Mucosa of rectum (tissue), 2 donors: Measurements from ENCODE around the gene LGR4.
"Not testable (repeated sequence)": the region's sequence is repeated elsewhere in the genome, so short reads cannot be mapped to it uniquely, and the experiment has no call there.

Experiments
- H3K27ac ChIP-seq, 2 donors: one replicate each; pipeline ENCODE4 v1.7.0; 2013; ENCODE audit warnings: inconsistent platforms in 2 of 2, low read depth in 2 of 2, low read length in 2 of 2
- H3K27me3 ChIP-seq, 2 donors: one replicate each; pipeline ENCODE4 v1.7.0; 2013; ENCODE audit warnings: low read length in 2 of 2; ENCODE audit not compliant: control insufficient read depth in 2 of 2, insufficient read depth in 2 of 2
- H3K36me3 ChIP-seq, 2 donors: one replicate each; pipeline ENCODE4 v1.7.0; 2013; ENCODE audit warnings: low read length in 2 of 2; ENCODE audit not compliant: control insufficient read depth in 2 of 2, insufficient read depth in 2 of 2
- H3K4me1 ChIP-seq, 2 donors: one replicate each; pipeline ENCODE4 v1.7.0; 2013; ENCODE audit warnings: low read length in 2 of 2, mild to moderate bottlenecking in 1 of 2; ENCODE audit not compliant: control insufficient read depth in 2 of 2, insufficient read depth in 2 of 2
- H3K4me3 ChIP-seq, 2 donors: one replicate each; pipeline ENCODE4 v1.7.0; 2013; ENCODE audit warnings: low read length in 2 of 2
- H3K9ac ChIP-seq, 2 donors: one replicate each; pipeline ENCODE4 v1.7.0; 2013; ENCODE audit warnings: low read length in 2 of 2, low read depth in 1 of 2, mild to moderate bottlenecking in 1 of 2
- H3K9me3 ChIP-seq, 2 donors: one replicate each; pipeline ENCODE4 v1.7.0; 2013; ENCODE audit warnings: low read length in 2 of 2; ENCODE audit not compliant: control insufficient read depth in 2 of 2
- donor health status: healthy.
- donor health status: Normal muscosa, but diverticular disease.

LGR4 gene, protein sequence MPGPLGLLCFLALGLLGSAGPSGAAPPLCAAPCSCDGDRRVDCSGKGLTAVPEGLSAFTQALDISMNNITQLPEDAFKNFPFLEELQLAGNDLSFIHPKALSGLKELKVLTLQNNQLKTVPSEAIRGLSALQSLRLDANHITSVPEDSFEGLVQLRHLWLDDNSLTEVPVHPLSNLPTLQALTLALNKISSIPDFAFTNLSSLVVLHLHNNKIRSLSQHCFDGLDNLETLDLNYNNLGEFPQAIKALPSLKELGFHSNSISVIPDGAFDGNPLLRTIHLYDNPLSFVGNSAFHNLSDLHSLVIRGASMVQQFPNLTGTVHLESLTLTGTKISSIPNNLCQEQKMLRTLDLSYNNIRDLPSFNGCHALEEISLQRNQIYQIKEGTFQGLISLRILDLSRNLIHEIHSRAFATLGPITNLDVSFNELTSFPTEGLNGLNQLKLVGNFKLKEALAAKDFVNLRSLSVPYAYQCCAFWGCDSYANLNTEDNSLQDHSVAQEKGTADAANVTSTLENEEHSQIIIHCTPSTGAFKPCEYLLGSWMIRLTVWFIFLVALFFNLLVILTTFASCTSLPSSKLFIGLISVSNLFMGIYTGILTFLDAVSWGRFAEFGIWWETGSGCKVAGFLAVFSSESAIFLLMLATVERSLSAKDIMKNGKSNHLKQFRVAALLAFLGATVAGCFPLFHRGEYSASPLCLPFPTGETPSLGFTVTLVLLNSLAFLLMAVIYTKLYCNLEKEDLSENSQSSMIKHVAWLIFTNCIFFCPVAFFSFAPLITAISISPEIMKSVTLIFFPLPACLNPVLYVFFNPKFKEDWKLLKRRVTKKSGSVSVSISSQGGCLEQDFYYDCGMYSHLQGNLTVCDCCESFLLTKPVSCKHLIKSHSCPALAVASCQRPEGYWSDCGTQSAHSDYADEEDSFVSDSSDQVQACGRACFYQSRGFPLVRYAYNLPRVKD

DNA sequence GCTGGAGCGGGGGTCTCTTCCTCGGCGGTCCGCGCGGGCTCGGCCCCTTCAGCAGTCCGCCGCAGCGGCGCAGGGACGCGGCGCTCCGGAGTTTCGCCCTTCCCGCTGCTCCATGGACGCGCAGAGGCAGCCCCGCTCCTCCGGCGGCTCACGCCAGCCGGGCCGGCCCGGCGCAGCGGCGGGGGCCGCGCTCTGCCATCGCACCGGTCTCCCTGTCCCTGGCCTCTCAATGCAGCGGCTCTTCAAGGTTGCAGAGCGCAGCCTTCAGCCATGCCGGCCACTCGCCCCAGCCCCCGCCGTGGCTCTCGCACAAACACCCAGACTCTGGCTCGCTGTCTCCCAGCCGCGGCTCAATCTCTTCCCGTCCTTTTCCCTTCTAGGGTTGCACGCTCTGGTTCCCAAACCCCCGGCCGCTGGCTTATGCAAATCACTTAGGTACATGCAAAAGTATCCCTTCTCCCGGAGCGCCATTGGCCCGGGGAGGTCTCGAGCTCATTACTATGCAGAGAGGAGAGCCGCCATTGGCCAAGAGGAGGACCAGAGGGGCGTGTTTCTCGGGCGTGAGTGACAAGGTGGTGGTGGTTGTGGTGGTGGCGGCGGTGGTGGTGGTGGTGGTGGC is at the start of gene LGR4:
Gene LGR4 (minus strand): TSS at position 393 of the 619 bp plus-strand sequence. CDS start 488 bp downstream, outside the sequence.
- Histone ChIP-seq H3K9me3 (no peaks in the 10 kb centered on the region), H3K4me1 (peaks cover 8 to 29% of the 10 kb centered on the region in 2 donors), H3K27ac (peak within 1 kb of the TSS; percentile 90 to 91), H3K36me3 (no peaks in the 10 kb centered on the region), H3K27me3 (peaks cover 0 to 2% of the 10 kb centered on the region in 2 donors), H3K9ac (peak within 1 kb of the TSS; percentile 57 to 89), H3K4me3 (peak within 1 kb of the TSS; percentile 80 to 93)

DNA sequence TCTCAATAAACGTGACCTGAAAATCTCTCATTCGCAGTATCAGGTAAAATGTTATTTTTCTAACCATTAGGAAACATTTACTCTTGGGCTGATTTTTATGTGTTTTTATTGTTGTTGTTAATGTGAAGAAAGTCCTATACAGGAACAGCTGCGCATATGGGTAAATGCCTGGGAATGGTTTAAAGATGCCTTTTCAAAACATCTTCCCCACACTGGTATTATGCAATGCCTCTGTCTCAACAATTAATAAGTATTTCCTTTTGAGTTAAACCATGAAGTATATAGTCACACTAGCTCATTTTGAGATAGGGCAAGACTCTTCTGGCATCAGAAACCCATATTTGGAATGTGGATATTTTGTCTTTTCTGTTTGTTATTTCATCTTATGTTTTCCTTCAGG is 47.6 kb upstream of the LGR4 start:
- Histone ChIP-seq H3K4me1 (no peaks in the 10 kb centered on the region), H3K27ac (no peak overlapping the region), H3K36me3 (no peaks in the 10 kb centered on the region)

DNA sequence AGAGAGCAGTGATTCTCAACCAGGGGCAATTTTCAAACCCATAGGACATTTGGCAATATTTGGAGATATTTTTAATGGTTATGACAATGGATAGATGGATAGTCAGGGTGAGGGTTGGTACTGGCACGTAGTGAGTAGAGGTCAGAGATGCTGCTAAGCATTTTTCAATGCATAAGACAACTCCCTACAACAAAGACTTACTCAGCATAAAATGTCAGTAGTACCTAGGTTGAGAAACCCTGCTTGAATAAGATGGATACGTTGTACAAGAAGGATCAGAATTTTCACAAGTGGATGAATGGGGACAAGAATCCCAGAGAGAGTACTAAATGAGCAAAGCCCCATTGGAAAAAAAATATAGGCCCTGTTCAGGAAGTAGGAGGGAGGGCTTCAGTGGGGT is 45.9 kb upstream of the LGR4 start:
- H3K4me1 ChIP-seq: no peaks in the 10 kb centered on the region
- H3K9ac ChIP-seq: no peak overlapping the region
- H3K27ac ChIP-seq: no peak overlapping the region
- H3K9me3 ChIP-seq: no peaks in the 10 kb centered on the region
- no peak overlapping the region for H3K4me3 ChIP-seq
- H3K27me3 ChIP-seq: no peaks in the 10 kb centered on the region
- H3K36me3 ChIP-seq: no peaks in the 10 kb centered on the region

More for the DNA sequence above, 47.6 kb upstream of the LGR4 start:
- Histone ChIP-seq H3K9me3 (no peaks in the 10 kb centered on the region), H3K9ac (no peak overlapping the region), H3K27me3 (no peaks in the 10 kb centered on the region), H3K4me3 (no peak overlapping the region)

DNA sequence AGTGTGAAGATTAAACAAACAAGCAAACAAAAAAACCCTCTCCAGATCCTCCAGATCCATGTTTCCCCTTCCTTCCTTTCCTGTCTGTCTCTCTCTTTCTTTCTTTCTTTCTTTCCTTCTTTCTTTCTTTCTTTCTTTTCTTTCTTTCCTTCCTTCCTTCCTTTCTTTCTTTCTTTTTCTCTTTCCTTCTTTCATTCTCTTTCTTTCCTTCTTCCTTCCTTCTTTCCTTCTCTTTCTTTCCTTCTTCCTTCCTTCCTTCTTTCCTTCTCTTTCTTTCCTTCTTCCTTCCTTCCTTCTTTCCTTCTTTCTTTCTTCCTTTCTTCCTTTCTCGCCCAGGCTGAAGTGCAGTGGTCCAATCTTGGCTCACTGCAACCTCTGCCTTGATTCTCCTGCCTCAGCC is 44.9 kb upstream of the LGR4 start:
- H3K9me3 ChIP-seq, H3K9ac ChIP-seq, H3K27ac ChIP-seq, H3K27me3 ChIP-seq, H3K4me1 ChIP-seq, H3K4me3 ChIP-seq, H3K36me3 ChIP-seq: not testable (repeated sequence)

DNA sequence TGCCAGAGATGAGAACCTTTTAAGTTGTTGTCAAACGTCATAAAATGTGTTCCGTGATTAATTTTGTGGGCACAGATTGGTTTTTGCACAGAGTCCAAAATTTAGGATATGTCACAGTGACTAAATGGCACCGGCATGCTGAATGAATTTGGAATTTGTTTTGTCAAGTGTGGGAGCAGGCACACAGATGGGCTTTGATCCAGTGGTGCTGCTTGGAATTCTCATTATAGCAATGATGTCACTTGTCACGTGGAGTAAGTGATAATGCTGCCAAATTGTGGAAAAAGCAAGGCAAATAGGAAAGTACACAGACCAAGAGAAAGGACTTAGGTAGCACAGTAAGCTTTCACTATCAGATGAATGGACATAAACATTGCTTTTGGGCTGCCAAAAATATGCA is 42.0 kb upstream of the LGR4 start:
- no peaks in the 10 kb centered on the region for H3K27me3 ChIP-seq
- H3K9me3 ChIP-seq: no peaks in the 10 kb centered on the region
- H3K36me3 ChIP-seq: no peaks in the 10 kb centered on the region
- no peak overlapping the region for H3K9ac ChIP-seq
- H3K4me3 ChIP-seq: no peak overlapping the region
- H3K27ac ChIP-seq: no peak overlapping the region
- H3K4me1 ChIP-seq: no peaks in the 10 kb centered on the region

DNA sequence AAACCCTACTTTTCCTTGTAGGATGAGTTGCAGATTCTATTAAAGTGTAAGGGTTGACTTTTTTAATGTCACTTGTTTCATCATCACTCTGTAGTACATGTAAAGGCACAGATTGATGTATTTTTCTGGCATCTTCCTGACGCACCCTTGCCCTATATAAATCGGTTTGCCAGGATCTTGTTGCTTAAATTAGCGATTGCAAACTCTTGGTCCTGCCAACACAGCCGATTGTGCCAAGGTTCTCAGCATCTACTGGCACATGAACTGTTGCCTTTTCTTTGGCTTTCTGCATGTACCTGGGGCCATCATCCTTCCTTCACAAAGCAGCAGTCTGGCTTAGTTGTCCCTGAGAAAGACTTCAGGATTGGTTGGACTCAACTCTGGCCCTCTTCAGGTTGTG is 41.5 kb upstream of the LGR4 start:
- H3K9ac ChIP-seq: no peak overlapping the region
- no peaks in the 10 kb centered on the region for H3K9me3 ChIP-seq
- H3K27me3 ChIP-seq: no peaks in the 10 kb centered on the region
- H3K27ac ChIP-seq: no peak overlapping the region
- H3K4me3 ChIP-seq: no peak overlapping the region
- H3K36me3 ChIP-seq: no peaks in the 10 kb centered on the region
- no peaks in the 10 kb centered on the region for H3K4me1 ChIP-seq

DNA sequence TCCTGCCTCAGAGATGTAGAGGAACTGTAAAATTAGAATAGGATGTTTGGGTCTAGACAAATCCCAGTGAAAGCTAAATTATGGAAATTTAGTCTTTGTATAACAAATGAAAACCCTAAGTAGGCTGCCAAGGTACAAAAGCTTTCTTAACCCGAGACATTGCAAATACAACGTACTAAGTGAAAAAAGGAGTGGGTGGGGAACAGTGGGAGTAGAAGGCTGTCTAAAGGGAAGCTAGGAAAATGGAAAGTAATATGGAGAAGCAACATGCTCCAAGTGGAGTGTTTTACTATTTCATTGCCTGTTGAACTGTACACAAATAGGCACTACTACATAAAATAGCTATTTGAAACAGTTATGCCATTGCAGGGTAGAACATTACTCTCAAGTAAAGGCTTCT is 40.8 kb upstream of the LGR4 start:
- Histone ChIP-seq H3K9ac (no peak overlapping the region), H3K9me3 (no peaks in the 10 kb centered on the region), H3K27ac (no peak overlapping the region), H3K4me1 (no peaks in the 10 kb centered on the region), H3K27me3 (no peaks in the 10 kb centered on the region), H3K36me3 (no peaks in the 10 kb centered on the region), H3K4me3 (no peak overlapping the region)

DNA sequence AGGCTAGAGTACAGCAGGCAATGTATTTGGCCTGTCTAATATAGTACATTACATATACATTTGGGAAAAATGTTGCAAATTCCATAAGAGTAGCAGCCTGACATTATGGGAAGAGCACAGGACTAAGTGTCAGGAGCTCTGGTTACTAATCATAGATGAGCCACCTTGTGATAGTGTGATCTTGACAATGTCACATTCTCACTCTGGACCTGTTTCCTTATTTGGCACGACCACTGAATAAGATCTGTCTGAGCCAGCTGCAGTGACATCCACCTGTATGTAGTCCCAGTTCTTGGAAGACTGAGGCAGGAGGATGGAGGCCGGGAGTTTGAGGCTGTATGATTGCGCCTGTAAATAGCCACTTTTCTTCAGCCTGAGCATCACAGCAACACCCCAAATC is 39.6 kb upstream of the LGR4 start:
- no peak overlapping the region for H3K27ac ChIP-seq
- H3K4me1 ChIP-seq: peaks cover 3% of the 10 kb centered on the region in 2 donors
- H3K27me3 ChIP-seq: no peaks in the 10 kb centered on the region
- H3K4me3 ChIP-seq: no peak overlapping the region
- H3K36me3 ChIP-seq: no peaks in the 10 kb centered on the region
- H3K9ac ChIP-seq: no peak overlapping the region
- H3K9me3 ChIP-seq: no peaks in the 10 kb centered on the region

DNA sequence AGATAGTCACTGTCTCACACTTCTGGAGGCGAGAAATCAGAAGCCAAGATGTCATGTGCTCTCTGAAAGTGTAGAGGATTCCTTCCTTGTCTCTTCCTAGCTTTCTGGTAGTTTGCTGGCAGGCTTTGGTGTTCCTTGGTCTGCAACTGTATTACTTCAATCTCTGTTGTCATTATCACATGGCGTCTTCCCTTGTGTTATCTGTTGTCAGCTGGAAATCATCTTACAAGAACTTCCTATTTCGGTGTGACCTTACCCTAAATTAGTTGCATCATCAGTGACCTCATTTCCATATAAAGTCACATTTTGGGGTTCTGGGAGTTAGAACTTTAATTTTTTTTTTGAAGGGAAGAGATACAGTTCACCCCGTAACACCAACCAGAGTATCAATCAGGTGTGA is 37.3 kb upstream of the LGR4 start:
- Histone ChIP-seq H3K27ac (no peak overlapping the region), H3K4me1 (peaks cover 13 to 14% of the 10 kb centered on the region in 2 donors), H3K9me3 (no peaks in the 10 kb centered on the region), H3K9ac (no peak overlapping the region), H3K4me3 (no peak overlapping the region), H3K36me3 (no peaks in the 10 kb centered on the region), H3K27me3 (no peaks in the 10 kb centered on the region)
